Lung (tissue), 13 donors: Measurements from ENCODE around the gene PGLYRP4. TPM values are rescaled to one million over a fixed set of nuclear protein-coding genes. Genes with fewer than 3 reads are reported as not detected.

Source experiments
- ATAC-seq: fragments of 200-7000 bp; cut with Tn5 transposase; one replicate; pipeline ENCODE4 v1.9.1; 2020; ENCODE audit warnings: moderate number of reproducible peaks; ENCODE audit not compliant: insufficient read depth, low FRiP score
- DNase-seq, 3 donors: peaks; one replicate each; pipeline ENCODE4 v3.0.0-alpha.2; 2013 to 2017
- H3K27ac ChIP-seq, 2 donors: one replicate each; pipeline ENCODE4 v1.5.1; 2013; ENCODE audit warnings: mild to moderate bottlenecking in 2 of 2, moderate library complexity in 2 of 2, control low read depth in 1 of 2, inconsistent platforms in 1 of 2, low read depth in 1 of 2, low read length in 1 of 2
- H3K27me3 ChIP-seq, 3 donors: one replicate each; pipeline ENCODE4 v1.5.1; 2013; ENCODE audit warnings: low read length in 2 of 3; ENCODE audit not compliant: control insufficient read depth in 3 of 3, insufficient read depth in 3 of 3
- H3K36me3 ChIP-seq, 4 donors: one replicate each; pipeline ENCODE4 v1.5.1; 2013; ENCODE audit warnings: low read length in 4 of 4, mild to moderate bottlenecking in 1 of 4, moderate library complexity in 1 of 4; ENCODE audit not compliant: control insufficient read depth in 4 of 4, insufficient read depth in 4 of 4
- H3K4me1 ChIP-seq, 5 donors: one replicate each; pipeline ENCODE4 v1.5.1; 2013; ENCODE audit warnings: low read length in 5 of 5, mild to moderate bottlenecking in 2 of 5, moderate library complexity in 1 of 5; ENCODE audit not compliant: control insufficient read depth in 5 of 5, insufficient read depth in 5 of 5
- H3K4me3 ChIP-seq: one replicate; pipeline ENCODE4 v1.5.1; 2013; ENCODE audit warnings: mild to moderate bottlenecking, control low read depth, moderate library complexity
- H3K9ac ChIP-seq, 2 donors: one replicate each; pipeline ENCODE4 v1.5.1; 2013; ENCODE audit warnings: low read length in 2 of 2, control low read depth in 1 of 2; ENCODE audit not compliant: insufficient read depth in 1 of 2
- H3K9me3 ChIP-seq, 4 donors: one replicate each; pipeline ENCODE4 v1.5.1; 2013; ENCODE audit warnings: low read length in 3 of 4, mild to moderate bottlenecking in 1 of 4, moderate library complexity in 1 of 4; ENCODE audit not compliant: control insufficient read depth in 4 of 4, insufficient read depth in 3 of 4
- CTCF ChIP-seq: IDR thresholded peaks from 2 replicates; pipeline ENCODE4 v1.5.1; 2012; ENCODE audit warnings: mild to moderate bottlenecking; ENCODE audit errors: control extremely low read depth, extremely low read depth
- WGBS, 2 donors: extraction: QIAGEN DNeasy Blood & Tissue Kit; methylation state at CpG; one replicate each; pipeline ENCODE4 v1.1.7; 2013; 5-methylcytosine and 5-hydroxymethylcytosine counted together
- polyA plus RNA-seq, 2 donors: library from polyadenylated mRNA; stranded (reverse); fragments of 200-250 nt; gene quantifications; one replicate each; pipeline ENCODE4 v1.2.1, GENCODE V29; 2013
- small RNA-seq: library from RNA; depleted of rRNA; stranded (forward); fragments of <200 nt; gene quantifications from one replicate; pipeline ENCODE3, GENCODE V24; 2014; ENCODE audit warnings: low replicate concordance
- total RNA-seq, 2 donors: library from RNA; depleted of rRNA in 1 of 2; stranded (reverse); fragments of >200 nt in 1 of 2; gene quantifications; one replicate each; pipeline ENCODE4 v1.2.1, GENCODE V29; 2014 to 2021
- donor health status: control.
- donor health status: control.
- donor health status: Bipolar disorder and iron deficiency.
- donor health status: healthy.
- donor health status: DM: yes; HTN: yes; CAD: no.

PGLYRP4 gene
- total and polyA plus RNA-seq, 4 donors = 0.18 to 3.1 (median 1.0) TPM

- TF ChIP-seq CTCF = no peak
- Histone ChIP-seq H3K9ac (no peak overlapping the region), H3K4me1 (no peaks in the 10 kb centered on the region), H3K27ac (no peak overlapping the region), H3K27me3 (no peaks in the 10 kb centered on the region), H3K36me3 (no peaks in the 10 kb centered on the region), H3K4me3 (no peak overlapping the region), H3K9me3 (no peaks in the 10 kb centered on the region)
- 66 to 81% methylated on average over 8 of the region's 8 CpGs for WGBS, 2 donors
- DNase-seq (no peak), ATAC-seq (no peak)
Measured at GRCh38 chr1:153292185-153292584, 56.5 kb downstream of the PGLYRP4 start.

GRCh38 chr1:153291514-153291913, 57.1 kb downstream of the PGLYRP4 start:
- TF ChIP-seq CTCF = no peak
- no peaks in the 10 kb centered on the region for H3K27me3 ChIP-seq
- DNase-seq = no peak

GRCh38 chr1:153288634-153289275, 59.9 kb downstream of the PGLYRP4 start:
- Histone ChIP-seq H3K27me3 (peaks cover 0 to 3% (median 0%) of the 10 kb centered on the region in 3 donors), H3K9ac (no peak overlapping the region), H3K27ac (no peak overlapping the region), H3K9me3 (no peaks in the 10 kb centered on the region), H3K36me3 (no peaks in the 10 kb centered on the region), H3K4me3 (no peak overlapping the region), H3K4me1 (no peaks in the 10 kb centered on the region)
- no peak for TF ChIP-seq CTCF
- ATAC-seq (no peak), DNase-seq (no peak)
- WGBS, 2 donors = 64 to 78% methylated on average over 11 of the region's 11 CpGs

More at GRCh38 chr1:153291514-153291913, 57.1 kb downstream of the PGLYRP4 start:
- no peak for ATAC-seq
- H3K9me3 ChIP-seq = no peaks in the 10 kb centered on the region
- no peak overlapping the region for H3K27ac ChIP-seq
- no peak overlapping the region for H3K9ac ChIP-seq
- no peak overlapping the region for H3K4me3 ChIP-seq
- H3K4me1 ChIP-seq = no peaks in the 10 kb centered on the region
- H3K36me3 ChIP-seq = no peaks in the 10 kb centered on the region
- 87 to 94% methylated on average over 5 of the region's 5 CpGs for WGBS, 2 donors

Small RNA genes lying within 50 kb of the gene (small RNA-seq; reads per million reads assigned to genes)
- gene RNU6-160P = not detected
- gene S100A15A = not detected

Other genes starting within 250 kb of the PGLYRP4 start
- gene SPRR2F, start 235.3 kb downstream of the PGLYRP4 start, total RNA-seq = not detected
- under 1 TPM in 1 of 2 donors, not detected in 1; 0.73 TPM for gene SPRR2F, start 235.3 kb downstream of the PGLYRP4 start, polyA plus RNA-seq
- gene SPRR2G, start 198.0 kb downstream of the PGLYRP4 start, total RNA-seq = not detected
- not detected for gene SPRR2G, start 198.0 kb downstream of the PGLYRP4 start, polyA plus RNA-seq
- gene LELP1, start 145.4 kb downstream of the PGLYRP4 start, total RNA-seq = not detected
- not detected for gene LELP1, start 145.4 kb downstream of the PGLYRP4 start, polyA plus RNA-seq
- not detected for gene PRR9, start 131.3 kb downstream of the PGLYRP4 start, total RNA-seq
- under 1 TPM in 1 of 2 donors, not detected in 1; 0.22 TPM for gene PRR9, start 131.3 kb downstream of the PGLYRP4 start, polyA plus RNA-seq
- gene LORICRIN, start 89.2 kb downstream of the PGLYRP4 start, total RNA-seq = not detected
- not detected for gene LORICRIN, start 89.2 kb downstream of the PGLYRP4 start, polyA plus RNA-seq
- gene PGLYRP3, start 35.9 kb downstream of the PGLYRP4 start, total RNA-seq = not detected
- not detected for gene PGLYRP3, start 35.9 kb downstream of the PGLYRP4 start, polyA plus RNA-seq
- gene S100A9, start 9.0 kb upstream of the PGLYRP4 start, total RNA-seq = 100 to 1,000 TPM; 394 to 769 TPM
- over 10,000 TPM in 1 of 2 donors, 100 to 1,000 TPM in 1; 550 to 16,342 TPM for gene S100A9, start 9.0 kb upstream of the PGLYRP4 start, polyA plus RNA-seq
- 10 to 100 TPM; 14.9 to 31.7 TPM for gene S100A12, start 26.8 kb upstream of the PGLYRP4 start, total RNA-seq
- gene S100A12, start 26.8 kb upstream of the PGLYRP4 start, polyA plus RNA-seq = 1,000 to 10,000 TPM in 1 of 2 donors, 10 to 100 TPM in 1; 43.9 to 1,191 TPM
- 100 to 1,000 TPM in 1 of 2 donors, 10 to 100 TPM in 1; 69.8 to 556 TPM for gene S100A8, start 42.2 kb upstream of the PGLYRP4 start, total RNA-seq
- gene S100A8, start 42.2 kb upstream of the PGLYRP4 start, polyA plus RNA-seq = 1,000 to 10,000 TPM in 1 of 2 donors, 100 to 1,000 TPM in 1; 623 to 6,695 TPM
- gene S100A7A, start 67.7 kb upstream of the PGLYRP4 start, total RNA-seq = not detected
- not detected for gene S100A7A, start 67.7 kb upstream of the PGLYRP4 start, polyA plus RNA-seq
- not detected for gene S100A7, start 111.8 kb upstream of the PGLYRP4 start, total RNA-seq
- gene S100A7, start 111.8 kb upstream of the PGLYRP4 start, polyA plus RNA-seq = under 1 TPM in 1 of 2 donors, not detected in 1; 0.47 TPM
- 1,000 to 10,000 TPM in 1 of 2 donors, 100 to 1,000 TPM in 1; 165 to 1,591 TPM for gene S100A6, start 187.2 kb upstream of the PGLYRP4 start, total RNA-seq
- over 10,000 TPM in 1 of 2 donors, 1,000 to 10,000 TPM in 1; 2,413 to 10,136 TPM for gene S100A6, start 187.2 kb upstream of the PGLYRP4 start, polyA plus RNA-seq
- under 1 TPM in 1 of 2 donors, not detected in 1; 0.31 TPM for gene S100A5, start 192.1 kb upstream of the PGLYRP4 start, total RNA-seq
- under 1 TPM; 0.31 to 0.32 TPM for gene S100A5, start 192.1 kb upstream of the PGLYRP4 start, polyA plus RNA-seq
- gene S100A4, start 197.0 kb upstream of the PGLYRP4 start, total RNA-seq = 100 to 1,000 TPM in 1 of 2 donors, 10 to 100 TPM in 1; 44.0 to 665 TPM
- 1,000 to 10,000 TPM in 1 of 2 donors, 100 to 1,000 TPM in 1; 860 to 2,351 TPM for gene S100A4, start 197.0 kb upstream of the PGLYRP4 start, polyA plus RNA-seq
- 1 to 10 TPM; 3.0 to 5.4 TPM for gene S100A3, start 200.4 kb upstream of the PGLYRP4 start, total RNA-seq
- gene S100A3, start 200.4 kb upstream of the PGLYRP4 start, polyA plus RNA-seq = 1 to 10 TPM; 6.5 to 8.0 TPM
- 10 to 100 TPM in 1 of 2 donors, 1 to 10 TPM in 1; 1.1 to 41.2 TPM for gene S100A2, start 217.0 kb upstream of the PGLYRP4 start, total RNA-seq
- gene S100A2, start 217.0 kb upstream of the PGLYRP4 start, polyA plus RNA-seq = 100 to 1,000 TPM in 1 of 2 donors, 10 to 100 TPM in 1; 68.4 to 261 TPM